KMS-11 (cell line): Measurements from ENCODE around the gene MCTP1.

ENCODE experiments used
- H2AFZ ChIP-seq: fragments of 200-600 bp; sonication (generic); 2 replicates; pipeline ENCODE4 v1.6.1; 2016; ENCODE audit warnings: antibody characterized with exemption, mixed run types, low read depth
- H3K27ac ChIP-seq: fragments of 200-600 bp; sonication (generic); 2 replicates; pipeline ENCODE4 v1.6.1; 2016; ENCODE audit warnings: mild to moderate bottlenecking, mixed run types
- H3K27me3 ChIP-seq: fragments of 200-600 bp; sonication (generic); 2 replicates; pipeline ENCODE4 v1.6.1; 2017; ENCODE audit warnings: mild to moderate bottlenecking, low read depth, mixed run types, moderate library complexity; ENCODE audit not compliant: insufficient read depth
- H3K36me3 ChIP-seq: fragments of 200-600 bp; sonication (generic); 2 replicates; pipeline ENCODE4 v1.6.1; 2017; ENCODE audit warnings: mild to moderate bottlenecking, mixed run types; ENCODE audit not compliant: insufficient read depth
- H3K4me1 ChIP-seq: fragments of 200-600 bp; sonication (generic); 2 replicates; pipeline ENCODE4 v1.6.1; 2016; ENCODE audit warnings: mild to moderate bottlenecking, low read depth, mixed run types; ENCODE audit not compliant: poor library complexity, severe bottlenecking
- H3K4me2 ChIP-seq: fragments of 200-600 bp; sonication (generic); 2 replicates; pipeline ENCODE4 v1.7.0; 2016; ENCODE audit warnings: mild to moderate bottlenecking, mixed run types
- H3K4me3 ChIP-seq: fragments of 200-600 bp; sonication (generic); IDR thresholded peaks from 2 replicates; pipeline ENCODE4 v1.6.1; 2017; ENCODE audit warnings: low read depth, low read length, mixed read lengths; ENCODE audit not compliant: insufficient read depth
- H3K79me2 ChIP-seq: fragments of 200-600 bp; sonication (generic); 2 replicates; pipeline ENCODE4 v1.6.1; 2016; ENCODE audit warnings: low read depth, mixed run types; ENCODE audit not compliant: insufficient read depth
- H3K9ac ChIP-seq: fragments of 200-600 bp; sonication (generic); 2 replicates; pipeline ENCODE4 v1.6.1; 2016; ENCODE audit warnings: mild to moderate bottlenecking, mixed run types
- H4K20me1 ChIP-seq: fragments of 200-600 bp; sonication (generic); 2 replicates; pipeline ENCODE4 v1.6.1; 2016; ENCODE audit warnings: mild to moderate bottlenecking, mixed run types; ENCODE audit not compliant: insufficient read depth
- CTCF ChIP-seq: fragments of 200-600 bp; sonication (generic); conservative IDR thresholded peaks from 2 replicates; pipeline ENCODE4 v1.6.1; 2017; ENCODE audit warnings: low read depth, mild to moderate bottlenecking, antibody characterized with exemption, low read length, moderate library complexity, mixed read lengths

The MCTP1 gene

GRCh38 chr5:94777056-94777880 is 507.6 kb downstream of the MCTP1 start:
- Histone ChIP-seq H3K4me2 (no peak overlapping the region), H3K4me1 (no peaks in the 10 kb centered on the region), H3K79me2 (no peaks in the 10 kb centered on the region), H3K27ac (no peak overlapping the region), H3K36me3 (no peaks in the 10 kb centered on the region), H3K4me3 (no peak overlapping the region), H3K27me3 (no peaks in the 10 kb centered on the region), H4K20me1 (no peaks in the 10 kb centered on the region), H3K9ac (no peak overlapping the region), H2AFZ (no peak overlapping the region)
- no peak for TF ChIP-seq CTCF

- no peak overlapping the region for H3K9ac ChIP-seq
- no peaks in the 10 kb centered on the region for H3K36me3 ChIP-seq
- no peak overlapping the region for H2AFZ ChIP-seq
- no peak for TF ChIP-seq CTCF
- H4K20me1 ChIP-seq = no peaks in the 10 kb centered on the region
- no peaks in the 10 kb centered on the region for H3K4me1 ChIP-seq
- no peak overlapping the region for H3K4me2 ChIP-seq
- H3K27me3 ChIP-seq = no peaks in the 10 kb centered on the region
- no peak overlapping the region for H3K27ac ChIP-seq
- no peak overlapping the region for H3K4me3 ChIP-seq
- no peaks in the 10 kb centered on the region for H3K79me2 ChIP-seq
Measured at GRCh38 chr5:94776167-94776566, 508.7 kb downstream of the MCTP1 start.

- TF ChIP-seq CTCF = no peak
- no peak overlapping the region for H3K9ac ChIP-seq
- no peaks in the 10 kb centered on the region for H3K4me1 ChIP-seq
- no peak overlapping the region for H3K27ac ChIP-seq
- no peaks in the 10 kb centered on the region for H3K79me2 ChIP-seq
- H3K4me2 ChIP-seq = no peak overlapping the region
- H4K20me1 ChIP-seq = no peaks in the 10 kb centered on the region
- H2AFZ ChIP-seq = no peak overlapping the region
- no peaks in the 10 kb centered on the region for H3K36me3 ChIP-seq
- no peaks in the 10 kb centered on the region for H3K27me3 ChIP-seq
- H3K4me3 ChIP-seq = no peak overlapping the region
Measured at GRCh38 chr5:94775088-94775487, 509.8 kb downstream of the MCTP1 start.

GRCh38 chr5:94771742-94772141 is 513.2 kb downstream of the MCTP1 start:
- Histone ChIP-seq H3K4me3 (no peak overlapping the region), H3K27ac (no peak overlapping the region)

More at GRCh38 chr5:94771742-94772141, 513.2 kb downstream of the MCTP1 start:
- H3K9ac ChIP-seq = no peak overlapping the region
- no peak for TF ChIP-seq CTCF
- no peak overlapping the region for H3K4me2 ChIP-seq
- no peaks in the 10 kb centered on the region for H3K27me3 ChIP-seq
- H2AFZ ChIP-seq = no peak overlapping the region
- H3K36me3 ChIP-seq = no peaks in the 10 kb centered on the region
- no peaks in the 10 kb centered on the region for H3K79me2 ChIP-seq
- H4K20me1 ChIP-seq = no peaks in the 10 kb centered on the region
- no peaks in the 10 kb centered on the region for H3K4me1 ChIP-seq
